HepG2 (cell line): ENCODE measurements around the gene EPB41L1. TPM values are rescaled to one million over a fixed set of nuclear protein-coding genes. Genes with fewer than 3 reads are reported as not detected.

Experiments
- ARNTL ChIP-seq: sonication (generic); formaldehyde crosslinking; IDR thresholded peaks from 2 replicates; pipeline ENCODE4 v1.4.0; 2020; ENCODE audit warnings: mild to moderate bottlenecking, missing genetic modification reagents
- ISX ChIP-seq: sonication (generic); formaldehyde crosslinking; conservative IDR thresholded peaks from 2 replicates; pipeline ENCODE4 v1.5.0; 2020; ENCODE audit warnings: missing genetic modification reagents
- KDM4B ChIP-seq: sonication (generic); formaldehyde crosslinking; IDR thresholded peaks from 2 replicates; pipeline ENCODE4 v1.4.0; 2020; ENCODE audit warnings: missing genetic modification reagents
- KLF16 ChIP-seq, 2 experiments: sonication (generic) in 1 of 2; formaldehyde crosslinking in 1 of 2; IDR thresholded peaks; 2 replicates each; pipeline versions ENCODE4 v1.6.1 to v1.8.0; 2016 to 2023; ENCODE audit warnings: missing genetic modification reagents in 2 of 2, missing compliant biosample characterization in 1 of 2
- NFIC ChIP-seq: IDR thresholded peaks from 2 replicates; pipeline ENCODE4 v1.6.1; 2012; ENCODE audit warnings: mild to moderate bottlenecking, low read length, inconsistent platforms
- REL ChIP-seq: sonication (generic); formaldehyde crosslinking; conservative IDR thresholded peaks from 2 replicates; pipeline ENCODE4 v1.8.0; 2022; ENCODE audit warnings: mild to moderate bottlenecking, missing genetic modification reagents, moderate library complexity
- STAG1 ChIP-seq: sonication (generic); formaldehyde crosslinking; IDR thresholded peaks from 2 replicates; pipeline ENCODE4 v1.4.0; 2020; ENCODE audit warnings: missing genetic modification reagents
- TFE3 ChIP-seq: IDR thresholded peaks from 2 replicates; pipeline ENCODE4 v1.6.1; 2016
- ZNF10 ChIP-seq: sonication (generic); formaldehyde crosslinking; IDR thresholded peaks from 2 replicates; pipeline ENCODE4 v1.4.0; 2020; ENCODE audit warnings: mild to moderate bottlenecking, low read depth, missing genetic modification reagents, borderline replicate concordance
- ZNF30 ChIP-seq: sonication (generic); formaldehyde crosslinking; IDR thresholded peaks from 2 replicates; pipeline ENCODE4 v1.5.0; 2020; ENCODE audit warnings: mild to moderate bottlenecking, missing genetic modification reagents
- ZNF441 ChIP-seq: sonication (generic); formaldehyde crosslinking; IDR thresholded peaks from 2 replicates; pipeline ENCODE4 v1.7.0; 2021; ENCODE audit warnings: missing genetic modification reagents, borderline replicate concordance
- ZNF639 ChIP-seq: conservative IDR thresholded peaks from 2 replicates; pipeline ENCODE4 v1.6.1; 2018; ENCODE audit warnings: missing genetic modification reagents
- ZNF7 ChIP-seq: IDR thresholded peaks from 2 replicates; pipeline ENCODE4 v1.6.1; 2016; ENCODE audit warnings: missing biosample characterization, missing genetic modification reagents
- ZNF784 ChIP-seq: sonication (generic); formaldehyde crosslinking; IDR thresholded peaks from 2 replicates; pipeline ENCODE4 v1.5.1; 2020; ENCODE audit warnings: missing genetic modification reagents, mild to moderate bottlenecking, borderline replicate concordance
- polyA plus RNA-seq, 8 experiments: library from polyadenylated mRNA; depleted of rRNA in 3 of 8; stranded (reverse) in 7 of 8; unstranded in 1 of 8; fragments of >200 nt; fragmentation: Illumina TruSeq in 4 of 8; extraction: Trizol in 4 of 8; gene quantifications; 2 replicates each; pipeline versions ENCODE4 v1.2.1 to v1.2.3, GENCODE V29; 2011 to 2016; ENCODE audit warnings: low read depth in 4 of 8, missing spikeins in 1 of 8, mixed read lengths in 1 of 8; ENCODE audit not compliant: insufficient read depth in 1 of 8
- total RNA-seq, 5 experiments: library from RNA; depleted of rRNA; stranded (reverse); fragments of >200 nt; fragmentation: Illumina TruSeq; extraction: Trizol; gene quantifications; 2 replicates each; pipeline ENCODE4 v1.2.3, GENCODE V29; 2016; ENCODE audit warnings: low read depth in 1 of 5
- TF ChIP-seq, protein P1 (sequence below): IDR thresholded peaks from 2 replicates; pipeline ENCODE4 v1.6.1; 2016; ENCODE audit warnings: missing biosample characterization, missing genetic modification reagents, low read depth

Gene EPB41L1
- total and polyA plus RNA-seq, 2 of the 13 experiments (the other 11 are each of a cell fraction or from before 2014, with no cell fraction given): 16.7 to 39.0 TPM

- TF ChIP-seq ZNF7 (CRISPR knock-in tag) (no peak), KDM4B (CRISPR knock-in tag) (no peak), NFIC (no peak), ZNF639 (CRISPR knock-in tag) (no peak), KLF16 (CRISPR knock-in tag; IDR thresholded peaks at IDR 0.05) (no peak; a peak in 2 of 4 replicates), ISX (no peak), TFE3 (CRISPR knock-in tag) (0 out of 2 replicates have a peak, but pooled peaks have one; percentile 42), ZNF30 (no peak), ARNTL (CRISPR knock-in tag) (peak; percentile 51; the same call in 1 of the 2 replicates), ZNF784 (CRISPR knock-in tag) (peak; percentile 15; the same call in 1 of the 2 replicates), ZNF441 (peak; percentile 19; the same call in 1 of the 2 replicates), REL (CRISPR knock-in tag) (no peak), ZNF10 (CRISPR knock-in tag) (no peak), STAG1 (CRISPR knock-in tag) (no peak)
- TF ChIP-seq, protein P1, sequence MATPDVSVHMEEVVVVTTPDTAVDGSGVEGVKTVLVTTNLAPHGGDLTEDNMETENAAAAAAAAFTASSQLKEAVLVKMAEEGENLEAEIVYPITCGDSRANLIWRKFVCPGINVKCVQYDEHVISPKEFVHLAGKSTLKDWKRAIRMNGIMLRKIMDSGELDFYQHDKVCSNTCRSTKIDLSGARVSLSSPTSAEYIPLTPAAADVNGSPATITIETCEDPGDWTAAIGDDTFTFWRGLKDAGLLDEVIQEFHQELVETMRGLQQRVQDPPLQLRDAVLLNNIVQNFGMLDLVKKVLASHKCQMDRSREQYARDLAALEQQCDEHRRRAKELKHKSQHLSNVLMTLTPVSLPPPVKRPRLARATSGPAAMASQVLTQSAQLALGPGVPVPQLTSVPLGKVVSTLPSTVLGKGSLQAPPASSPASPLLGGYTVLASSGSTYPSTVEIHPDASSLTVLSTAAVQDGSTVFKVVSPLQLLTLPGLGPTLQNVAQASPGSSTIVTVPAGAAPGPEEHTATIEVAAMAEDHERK (CRISPR knock-in tag): no peak
Observed at GRCh38 chr20:36270744-36271638, 116.5 kb downstream of the EPB41L1 start (continued).
